Activated T-cell treated with anti-CD3 and anti-CD28 coated beads for 1 hour (primary cell): ENCODE results near the gene RGMB.

Experiments used
- DNase-seq: peaks from one replicate; pipeline ENCODE4 v3.0.0-alpha.2; 2020; ENCODE audit warnings: low read depth

The RGMB gene

GRCh38 chr5:98768160-98768959 is 5.1 kb upstream of the RGMB start:
- no peak for DNase-seq

- DNase-seq, result no peak
Measured at GRCh38 chr5:98768960-98769209, 4.6 kb upstream of the RGMB start.

GRCh38 chr5:98769210-98769958 is 4.1 kb upstream of the RGMB start:
- peak; percentile 41 for DNase-seq

GRCh38 chr5:98769959-98770208 is 3.6 kb upstream of the RGMB start:
- DNase-seq, result no peak

GRCh38 chr5:98770209-98770910 is 3.1 kb upstream of the RGMB start:
- no peak for DNase-seq

GRCh38 chr5:98770911-98771322 is 2.5 kb upstream of the RGMB start:
- DNase-seq, result no peak

GRCh38 chr5:98771382-98772109 is 1.9 kb upstream of the RGMB start:
- no peak for DNase-seq

GRCh38 chr5:98772415-98773213 is 849 bp upstream of the RGMB start:
- DNase-seq, result no peak

GRCh38 chr5:98773214-98773463 is 324 bp upstream of the RGMB start:
- DNase-seq, result no peak

GRCh38 chr5:98774192-98775033 is 950 bp downstream of the RGMB start:
- peak; percentile 44 for DNase-seq

GRCh38 chr5:98775246-98776065 is 2.0 kb downstream of the RGMB start:
- DNase-seq, result no peak

GRCh38 chr5:98776066-98776705 is 2.7 kb downstream of the RGMB start:
- DNase-seq, result no peak

- DNase-seq, result no peak
Measured at GRCh38 chr5:98777295-98777694, 3.8 kb downstream of the RGMB start.

GRCh38 chr5:98779264-98779877 is 5.9 kb downstream of the RGMB start:
- DNase-seq, result no peak

GRCh38 chr5:98780390-98780789 is 6.9 kb downstream of the RGMB start:
- no peak for DNase-seq

GRCh38 chr5:98781520-98781919 is 8.1 kb downstream of the RGMB start:
- DNase-seq, result no peak

GRCh38 chr5:98781964-98782363 is 8.5 kb downstream of the RGMB start:
- no peak for DNase-seq

- no peak for DNase-seq
Measured at GRCh38 chr5:98783051-98783649, 9.7 kb downstream of the RGMB start.

- DNase-seq, result no peak
Measured at GRCh38 chr5:98784411-98784810, 10.9 kb downstream of the RGMB start.
